Activated gamma-delta T cell (primary cell): Measurements from ENCODE around the gene ERC2.

Experiments used
- DNase-seq: peaks from one replicate; lab custom pipeline; 2025; lab: John Stamatoyannopoulos, UW

The ERC2 gene

GRCh38 chr3:55795296-55795695 lies 673.0 kb downstream of the ERC2 start:
- DNase-seq: no peak

- no peak for DNase-seq
Observed at GRCh38 chr3:55792742-55793141, 675.5 kb downstream of the ERC2 start.

GRCh38 chr3:55792009-55792408 lies 676.3 kb downstream of the ERC2 start:
- DNase-seq: no peak

- no peak for DNase-seq
Observed at GRCh38 chr3:55790596-55791350, 677.5 kb downstream of the ERC2 start.

- DNase-seq: no peak
Observed at GRCh38 chr3:55789516-55789915, 678.8 kb downstream of the ERC2 start.

GRCh38 chr3:55782807-55783206 lies 685.5 kb downstream of the ERC2 start:
- DNase-seq: no peak

GRCh38 chr3:55782351-55782750 lies 685.9 kb downstream of the ERC2 start:
- DNase-seq: no peak

GRCh38 chr3:55780913-55781312 lies 687.4 kb downstream of the ERC2 start:
- DNase-seq: no peak

GRCh38 chr3:55779543-55779942 lies 688.7 kb downstream of the ERC2 start:
- no peak for DNase-seq

GRCh38 chr3:55775366-55776154 lies 692.7 kb downstream of the ERC2 start:
- no peak for DNase-seq

GRCh38 chr3:55774856-55775255 lies 693.4 kb downstream of the ERC2 start:
- DNase-seq: no peak

GRCh38 chr3:55771503-55771902 lies 696.8 kb downstream of the ERC2 start:
- no peak for DNase-seq

GRCh38 chr3:55770077-55770476 lies 698.2 kb downstream of the ERC2 start:
- DNase-seq: no peak

GRCh38 chr3:55766753-55767152 lies 701.5 kb downstream of the ERC2 start:
- DNase-seq: no peak

GRCh38 chr3:55765906-55766701 lies 702.2 kb downstream of the ERC2 start:
- no peak for DNase-seq

GRCh38 chr3:55765398-55765797 lies 702.9 kb downstream of the ERC2 start:
- DNase-seq: no peak

- DNase-seq: no peak
Observed at GRCh38 chr3:55756976-55757375, 711.3 kb downstream of the ERC2 start.

GRCh38 chr3:55755516-55756205 lies 712.6 kb downstream of the ERC2 start:
- no peak for DNase-seq

- no peak for DNase-seq
Observed at GRCh38 chr3:55752911-55753310, 715.4 kb downstream of the ERC2 start.

GRCh38 chr3:55751730-55752129 lies 716.5 kb downstream of the ERC2 start:
- no peak for DNase-seq

GRCh38 chr3:55750525-55750924 lies 717.7 kb downstream of the ERC2 start:
- no peak for DNase-seq

GRCh38 chr3:55749036-55749435 lies 719.2 kb downstream of the ERC2 start:
- no peak for DNase-seq
